HepG2 (cell line): ENCODE data around the gene PRM2. TPM values are rescaled to one million over a fixed set of nuclear protein-coding genes. Genes with fewer than 3 reads are reported as not detected.

Experiments used
- ATAC-seq: fragments of 200-7000 bp; cut with Tn5 transposase; 3 replicates; pipeline ENCODE4 v1.9.1; 2020; ENCODE audit warnings: mild to moderate bottlenecking, moderate library complexity
- BruUV-seq: library from RNA; stranded (reverse); fragments of 400-500 nt; replicated peaks from 2 replicates; lab custom pipeline; 2021; lab: Mats Ljungman, UMichigan
- CTCF ChIA-PET: fragments of 300-600 bp; formaldehyde crosslinking; extraction: SDS; loops from one replicate; lab custom pipeline; 2021; ENCODE audit warnings: low total read pairs, inconsistent platforms, low intra/inter-chr PET ratio; lab: Yijun Ruan, JAX
- POLR2A ChIA-PET: fragments of 350-600 bp; sonication (Branson Sonifier 250); formaldehyde crosslinking; loops from one replicate; lab custom pipeline; 2020; ENCODE audit warnings: antibody characterized with exemption, inconsistent platforms; lab: Yijun Ruan, JAX
- DNase-seq: peaks from one replicate; pipeline ENCODE4 v3.0.0-alpha.2; 2015; ENCODE audit warnings: low spot score
- FAIRE-seq: peaks from 3 replicates; lab custom pipeline; 2011; peaks lifted over from hg19 to GRCh38; lab: Jason Lieb, UNC
- H2AFZ ChIP-seq: one replicate; pipeline ENCODE4 v1.6.1; 2011; ENCODE audit warnings: low read length, inconsistent platforms
- H3K27ac ChIP-seq: fragments of 300-600 bp; 3 replicates; pipeline ENCODE4 v1.8.0; 2011; ENCODE audit warnings: mixed run types, mild to moderate bottlenecking, mixed read lengths, low read length, inconsistent platforms; ENCODE audit not compliant: insufficient read depth; ENCODE audit errors: extremely low read length
- H3K27me3 ChIP-seq, 2 experiments: fragments of 200-600 bp in 1 of 2; 2 replicates in 1 of 2; 3 replicates in 1 of 2; pipeline versions ENCODE4 v1.6.0 to v1.8.0; 2011; ENCODE audit warnings: low read length in 2 of 2, mild to moderate bottlenecking in 2 of 2, moderate library complexity in 2 of 2, inconsistent platforms in 1 of 2; ENCODE audit not compliant: insufficient read depth in 2 of 2, control insufficient read depth in 1 of 2
- H3K36me3 ChIP-seq, 2 experiments: fragments of 200-600 bp in 1 of 2; replicated peaks in 1 of 2; 2 replicates in 1 of 2; 3 replicates in 1 of 2; pipeline versions ENCODE4 v1.5.1 to v1.8.0; 2011; ENCODE audit warnings: low read length in 2 of 2, inconsistent platforms in 1 of 2; ENCODE audit not compliant: insufficient read depth in 2 of 2, control insufficient read depth in 1 of 2
- H3K4me1 ChIP-seq: 2 replicates; pipeline ENCODE4 v1.5.1; 2012; ENCODE audit warnings: low read length, inconsistent platforms; ENCODE audit not compliant: insufficient read depth
- H3K4me2 ChIP-seq: 2 replicates; pipeline ENCODE4 v1.6.0; 2011; ENCODE audit warnings: low read depth, low read length, inconsistent platforms
- H3K4me3 ChIP-seq, 3 experiments: fragments of 200-600 bp in 1 of 3; sonication (generic), shearing (Covaris generic) in 1 of 3; replicated peaks in 1 of 3; 2 replicates each; pipeline ENCODE4 v1.5.1; 2011 to 2016; ENCODE audit warnings: low read length in 3 of 3, inconsistent platforms in 2 of 3, low read depth in 2 of 3, mild to moderate bottlenecking in 2 of 3, control low read depth in 1 of 3, mixed read lengths in 1 of 3; ENCODE audit not compliant: insufficient read depth in 1 of 3
- H3K79me2 ChIP-seq: one replicate; pipeline ENCODE4 v1.6.1; 2011; ENCODE audit warnings: low read length, inconsistent platforms; ENCODE audit not compliant: insufficient read depth
- H3K9ac ChIP-seq: 2 replicates; pipeline ENCODE4 v1.6.0; 2011; ENCODE audit warnings: mild to moderate bottlenecking, low read depth, low read length, inconsistent platforms; ENCODE audit not compliant: insufficient read depth
- H3K9me3 ChIP-seq: 2 replicates; pipeline ENCODE4 v1.5.1; 2012; ENCODE audit warnings: mild to moderate bottlenecking, low read length
- H4K20me1 ChIP-seq: 2 replicates; pipeline ENCODE4 v1.6.0; 2011; ENCODE audit warnings: inconsistent platforms, mild to moderate bottlenecking, low read length, moderate library complexity; ENCODE audit not compliant: insufficient read depth
- ARHGAP35 ChIP-seq: sonication (generic); formaldehyde crosslinking; IDR thresholded peaks from 2 replicates; pipeline ENCODE4 v1.9.0; 2022; ENCODE audit warnings: mild to moderate bottlenecking, inconsistent platforms, moderate library complexity, missing genetic modification reagents, borderline replicate concordance
- ATF6 ChIP-seq: sonication (generic); formaldehyde crosslinking; conservative IDR thresholded peaks from 2 replicates; pipeline ENCODE4 v1.4.0; 2020; ENCODE audit warnings: missing genetic modification reagents
- HNRNPH1 ChIP-seq: fragments of 200-400 bp; formaldehyde crosslinking; optimal IDR thresholded peaks from 2 replicates; pipeline ENCODE3; 2017; ENCODE audit warnings: mild to moderate bottlenecking, low read depth, low read length
- HOXA5 ChIP-seq: sonication (generic); formaldehyde crosslinking; IDR thresholded peaks from 2 replicates; pipeline ENCODE4 v1.4.0; 2020; ENCODE audit warnings: missing genetic modification reagents
- IKZF5 ChIP-seq: IDR thresholded peaks from 2 replicates; pipeline ENCODE4 v1.6.1; 2018; ENCODE audit warnings: missing genetic modification reagents, mild to moderate bottlenecking, missing compliant biosample characterization
- NAIF1 ChIP-seq: sonication (generic); formaldehyde crosslinking; IDR thresholded peaks from 2 replicates; pipeline ENCODE4 v1.5.0; 2020; ENCODE audit warnings: mild to moderate bottlenecking, missing genetic modification reagents, borderline replicate concordance
- PAWR ChIP-seq: sonication (generic); formaldehyde crosslinking; IDR thresholded peaks from 2 replicates; pipeline ENCODE4 v1.4.0; 2020; ENCODE audit warnings: missing genetic modification reagents, mild to moderate bottlenecking, borderline replicate concordance
- ZBTB38 ChIP-seq: sonication (generic); formaldehyde crosslinking; IDR thresholded peaks from 2 replicates; pipeline ENCODE4 v1.5.1; 2020; ENCODE audit warnings: mild to moderate bottlenecking, missing genetic modification reagents
- ZFP41 ChIP-seq: sonication (generic); formaldehyde crosslinking; IDR thresholded peaks from 2 replicates; pipeline ENCODE4 v1.4.0; 2020; ENCODE audit warnings: mild to moderate bottlenecking, missing genetic modification reagents, borderline replicate concordance
- ZFP91 ChIP-seq: sonication (generic); formaldehyde crosslinking; IDR thresholded peaks from 2 replicates; pipeline ENCODE4 v1.9.0; 2022; ENCODE audit warnings: missing genetic modification reagents, mild to moderate bottlenecking, borderline replicate concordance
- ZIK1 ChIP-seq: sonication (generic); formaldehyde crosslinking; IDR thresholded peaks from 2 replicates; pipeline ENCODE4 v1.5.0; 2020; ENCODE audit warnings: mild to moderate bottlenecking, low read depth, missing genetic modification reagents, borderline replicate concordance
- ZNF616 ChIP-seq: sonication (generic); formaldehyde crosslinking; IDR thresholded peaks from 2 replicates; pipeline ENCODE4 v1.5.0; 2020; ENCODE audit warnings: low read depth, mild to moderate bottlenecking, missing genetic modification reagents
- ZNF768 ChIP-seq: sonication (generic); formaldehyde crosslinking; IDR thresholded peaks from 2 replicates; pipeline ENCODE4 v1.4.0; 2020; ENCODE audit warnings: missing genetic modification reagents
- ZSCAN20 ChIP-seq: sonication (generic); formaldehyde crosslinking; IDR thresholded peaks from 2 replicates; pipeline ENCODE4 v1.4.0; 2020; ENCODE audit warnings: missing genetic modification reagents, mild to moderate bottlenecking, borderline replicate concordance
- WGBS: methylation state at CpG from one replicate; pipeline ENCODE4 v1.1.6; 2017; ENCODE audit warnings: low lambda C conversion rate; 5-methylcytosine and 5-hydroxymethylcytosine counted together
- in situ Hi-C: cut with HindIII; loops from 2 replicates; pipeline ENCODE4 v1.10.0; 2017; ENCODE audit warnings: low pct_unique_long_range_greater_than_20kb; ENCODE audit not compliant: extremely low pct_ligation_motif_present
- intact Hi-C: fragments of 100-400 bp; cut with micrococcal nuclease; formaldehyde crosslinking; loops from one replicate; pipeline ENCODE4 v1.10.0; 2022; ENCODE audit not compliant: unreplicated experiment
- polyA plus RNA-seq, 8 experiments: library from polyadenylated mRNA; depleted of rRNA in 3 of 8; stranded (reverse) in 7 of 8; unstranded in 1 of 8; fragments of >200 nt; fragmentation: Illumina TruSeq in 4 of 8; extraction: Trizol in 4 of 8; gene quantifications; 2 replicates each; pipeline versions ENCODE4 v1.2.1 to v1.2.3, GENCODE V29; 2011 to 2016; ENCODE audit warnings: low read depth in 4 of 8, missing spikeins in 1 of 8, mixed read lengths in 1 of 8; ENCODE audit not compliant: insufficient read depth in 1 of 8
- total RNA-seq, 5 experiments: library from RNA; depleted of rRNA; stranded (reverse); fragments of >200 nt; fragmentation: Illumina TruSeq; extraction: Trizol; gene quantifications; 2 replicates each; pipeline ENCODE4 v1.2.3, GENCODE V29; 2016; ENCODE audit warnings: low read depth in 1 of 5

Gene PRM2
- total and polyA plus RNA-seq, 2 of the 13 experiments (the other 11 are each of a cell fraction or from before 2014, with no cell fraction given): 0.54 TPM; not detected in 1

- WGBS: 74% methylated on average over 7 of the region's 7 CpGs
- intact Hi-C loops: no loop called here
- Histone ChIP-seq H3K27ac (no peak overlapping the region), H3K27me3 (no peaks in the 10 kb centered on the region), H3K36me3 (no peaks in the 10 kb centered on the region), H4K20me1 (no peaks in the 10 kb centered on the region), H3K79me2 (no peaks in the 10 kb centered on the region), H3K4me2 (no peak overlapping the region; the same call in 1 of the 2 replicates), H3K9ac (no peak overlapping the region), H3K4me3 (no peak overlapping the region)
- in situ Hi-C loops: no loop called here
- CTCF ChIA-PET: no interaction called here
- FAIRE-seq: no peak
- POLR2A ChIA-PET: interaction anchor here (6.2 kb wide), 1 partner anchor 44 kb away, joined by 167 read pairs; the partner anchor contains the start of gene SOCS1
- DNase-seq: no peak
- no TSS peak for BruUV-seq
- ATAC-seq: no peak
- no peak for TF ChIP-seq PAWR (CRISPR knock-in tag)
- TF ChIP-seq ZFP41 (CRISPR knock-in tag): no peak
- TF ChIP-seq NAIF1 (CRISPR knock-in tag): no peak
- no peak for TF ChIP-seq HNRNPH1
- no peak for TF ChIP-seq ZIK1 (CRISPR knock-in tag)
- TF ChIP-seq ZBTB38: peak; percentile 61; the same call in 1 of the 2 replicates
- TF ChIP-seq ZFP91 (CRISPR knock-in tag): no peak
- no peak for TF ChIP-seq HOXA5 (CRISPR knock-in tag)
- no peak for TF ChIP-seq ZSCAN20 (CRISPR knock-in tag)
- 0 out of 2 replicates have a peak, but pooled peaks have one; percentile 8 for TF ChIP-seq ARHGAP35 (CRISPR knock-in tag)
- TF ChIP-seq ATF6 (CRISPR knock-in tag): no peak
- no peak for TF ChIP-seq ZNF616 (CRISPR knock-in tag)
- peak; percentile 74; the same call in 1 of the 2 replicates for TF ChIP-seq ZNF768
- TF ChIP-seq IKZF5 (CRISPR knock-in tag): peak; percentile 17; the same call in 1 of the 2 replicates
- TF ChIP-seq, all 625 proteins: peak for 4
- no peak overlapping the region for H2AFZ ChIP-seq
- no peaks in the 10 kb centered on the region for H3K9me3 ChIP-seq
- H3K4me1 ChIP-seq: peaks cover 85% of the 10 kb centered on the region
Observed at GRCh38 chr16:11300560-11300892, 24.2 kb upstream of the PRM2 start.
